GM19025 (cell line): ENCODE data around the gene PML.
"Not testable (repeated sequence)": the region's sequence is repeated elsewhere in the genome, so short reads cannot be mapped to it uniquely, and the experiment has no call there.

Source experiments
- ATAC-seq: cut with Tn5 transposase; IDR thresholded peaks from one replicate; pipeline ENCODE4 v1.9.1; 2021; ENCODE audit warnings: mild to moderate bottlenecking, low read depth, moderate library complexity; ENCODE audit not compliant: unreplicated experiment

PML gene

GRCh38 chr15:74096753-74097474 lies 102.4 kb downstream of the PML start:
- not testable (repeated sequence) for ATAC-seq
